NT2/D1 (cell line): ENCODE measurements around the gene CTIF.

Experiments used
- SUZ12 ChIP-seq: IDR thresholded peaks from 2 replicates; pipeline ENCODE4 v1.6.1; 2011; ENCODE audit not compliant: insufficient read length, insufficient read depth; ENCODE audit errors: extremely low read depth
- ZNF274 ChIP-seq: IDR thresholded peaks from 2 replicates; pipeline ENCODE4 v1.6.1; 2011; ENCODE audit warnings: mild to moderate bottlenecking, low read depth, low read length

- no peak for TF ChIP-seq SUZ12
- no peak for TF ChIP-seq ZNF274
Observed at GRCh38 chr18:48756511-48757226, 217.8 kb downstream of the CTIF start.
